GM19467 (cell line): Measurements from ENCODE around the gene B3GALNT2.

Experiments used
- ATAC-seq: cut with Tn5 transposase; IDR thresholded peaks from one replicate; pipeline ENCODE4 v1.9.1; 2021; ENCODE audit warnings: mild to moderate bottlenecking, moderate library complexity; ENCODE audit not compliant: unreplicated experiment

B3GALNT2 gene

GRCh38 chr1:235455823-235456222, 48.4 kb downstream of the B3GALNT2 start:
- no peak for ATAC-seq

GRCh38 chr1:235455097-235455496, 49.2 kb downstream of the B3GALNT2 start:
- ATAC-seq = no peak

- no peak for ATAC-seq
These were observed 50.2 kb downstream of the B3GALNT2 start for GRCh38 chr1:235454021-235454420.

GRCh38 chr1:235450886-235451483, 53.3 kb downstream of the B3GALNT2 start:
- ATAC-seq = no peak

- ATAC-seq = no peak
These were observed 53.8 kb downstream of the B3GALNT2 start for GRCh38 chr1:235450433-235450832.

- ATAC-seq = no peak
These were observed 55.6 kb downstream of the B3GALNT2 start for GRCh38 chr1:235448616-235449015.

GRCh38 chr1:235442788-235443429, 61.3 kb downstream of the B3GALNT2 start:
- no peak for ATAC-seq

- no peak for ATAC-seq
These were observed 63.0 kb downstream of the B3GALNT2 start for GRCh38 chr1:235441159-235441685.

- no peak for ATAC-seq
These were observed 70.3 kb downstream of the B3GALNT2 start for GRCh38 chr1:235434001-235434400.

GRCh38 chr1:235430991-235431390, 73.3 kb downstream of the B3GALNT2 start:
- ATAC-seq = no peak

GRCh38 chr1:235429143-235429542, 75.1 kb downstream of the B3GALNT2 start:
- no peak for ATAC-seq

- no peak for ATAC-seq
These were observed 76.8 kb downstream of the B3GALNT2 start for GRCh38 chr1:235427447-235427846.

- ATAC-seq = no peak
These were observed 77.6 kb downstream of the B3GALNT2 start for GRCh38 chr1:235426680-235427079.

- no peak for ATAC-seq
These were observed 78.1 kb downstream of the B3GALNT2 start for GRCh38 chr1:235426143-235426542.

- no peak for ATAC-seq
These were observed 78.9 kb downstream of the B3GALNT2 start for GRCh38 chr1:235425357-235425756.

GRCh38 chr1:235424092-235424491, 80.2 kb downstream of the B3GALNT2 start:
- ATAC-seq = no peak

GRCh38 chr1:235423214-235423652, 81.0 kb downstream of the B3GALNT2 start:
- ATAC-seq = peak; percentile 56

GRCh38 chr1:235421751-235422150, 82.5 kb downstream of the B3GALNT2 start:
- ATAC-seq = no peak

- ATAC-seq = no peak
These were observed 87.1 kb downstream of the B3GALNT2 start for GRCh38 chr1:235417086-235417697.

- no peak for ATAC-seq
These were observed 87.6 kb downstream of the B3GALNT2 start for GRCh38 chr1:235416662-235417049.

- ATAC-seq = peak; percentile 67
These were observed 89.0 kb downstream of the B3GALNT2 start for GRCh38 chr1:235415008-235415904.
